Measurements from ENCODE around the gene PREX1. TPM values are rescaled to one million over a fixed set of nuclear protein-coding genes. Genes with fewer than 3 reads are reported as not detected.

Gene PREX1
- total RNA-seq, 1 experiment from 2014 or later: not detected

GRCh38 chr20:48749437-48749836 is 78.4 kb downstream of the PREX1 start:
- TF ChIP-seq, protein P1, sequence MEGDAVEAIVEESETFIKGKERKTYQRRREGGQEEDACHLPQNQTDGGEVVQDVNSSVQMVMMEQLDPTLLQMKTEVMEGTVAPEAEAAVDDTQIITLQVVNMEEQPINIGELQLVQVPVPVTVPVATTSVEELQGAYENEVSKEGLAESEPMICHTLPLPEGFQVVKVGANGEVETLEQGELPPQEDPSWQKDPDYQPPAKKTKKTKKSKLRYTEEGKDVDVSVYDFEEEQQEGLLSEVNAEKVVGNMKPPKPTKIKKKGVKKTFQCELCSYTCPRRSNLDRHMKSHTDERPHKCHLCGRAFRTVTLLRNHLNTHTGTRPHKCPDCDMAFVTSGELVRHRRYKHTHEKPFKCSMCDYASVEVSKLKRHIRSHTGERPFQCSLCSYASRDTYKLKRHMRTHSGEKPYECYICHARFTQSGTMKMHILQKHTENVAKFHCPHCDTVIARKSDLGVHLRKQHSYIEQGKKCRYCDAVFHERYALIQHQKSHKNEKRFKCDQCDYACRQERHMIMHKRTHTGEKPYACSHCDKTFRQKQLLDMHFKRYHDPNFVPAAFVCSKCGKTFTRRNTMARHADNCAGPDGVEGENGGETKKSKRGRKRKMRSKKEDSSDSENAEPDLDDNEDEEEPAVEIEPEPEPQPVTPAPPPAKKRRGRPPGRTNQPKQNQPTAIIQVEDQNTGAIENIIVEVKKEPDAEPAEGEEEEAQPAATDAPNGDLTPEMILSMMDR (IDR thresholded peaks at IDR 0.05; ENCODE audit: unreplicated experiment): no peak
- no peaks in the 10 kb centered on the region for H3K4me1 Mint-ChIP-seq (ENCODE audit: insufficient read depth, unreplicated experiment)
- peaks cover 25% of the 10 kb centered on the region for H3K27me3 Mint-ChIP-seq (ENCODE audit: insufficient read depth, unreplicated experiment)
- intact Hi-C loops (cut with micrococcal nuclease): no loop called here
- H3K4me3 Mint-ChIP-seq (ENCODE audit: unreplicated experiment): no peak overlapping the region
- ChIA-PET POLR2A (no interaction called here), CTCF (interaction anchor here (0.6 kb wide), 1 partner anchor 1086 kb away, joined by 3 read pairs; no protein-coding TSS in a partner anchor)
- BruUV-seq (replicated peaks): no TSS peak
- no peak for DNase-seq (ENCODE audit: unreplicated experiment)
- H3K9me3 Mint-ChIP-seq (ENCODE audit: unreplicated experiment): no peaks in the 10 kb centered on the region
- H3K36me3 Mint-ChIP-seq (ENCODE audit: insufficient read depth, unreplicated experiment): no peaks in the 10 kb centered on the region
- H3K27ac Mint-ChIP-seq (ENCODE audit: low read depth, unreplicated experiment): no peak overlapping the region

DNA sequence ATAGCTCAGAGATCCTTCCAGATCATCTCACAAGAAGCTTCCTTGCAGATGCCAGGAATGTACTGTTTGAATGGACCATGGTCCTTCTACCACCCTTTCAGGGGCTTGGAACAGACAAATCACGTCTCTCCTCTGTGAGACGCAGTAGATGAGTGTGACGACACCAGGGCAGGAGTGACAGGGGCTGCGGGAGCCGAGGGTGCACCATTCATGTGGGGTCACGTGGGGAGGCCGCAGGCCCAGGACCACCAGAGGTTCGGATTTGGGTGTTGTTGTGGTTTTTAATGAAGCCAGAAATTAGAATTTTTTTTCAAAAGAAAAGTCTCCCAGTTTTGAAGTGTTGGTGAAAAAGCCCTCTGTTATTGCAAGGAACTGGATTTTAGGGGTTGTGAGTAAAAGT is 79.2 kb downstream of the PREX1 start:
- Mint-ChIP-seq H3K4me3 (ENCODE audit: unreplicated experiment) (no peak overlapping the region), H3K36me3 (ENCODE audit: insufficient read depth, unreplicated experiment) (no peaks in the 10 kb centered on the region), H3K27me3 (ENCODE audit: insufficient read depth, unreplicated experiment) (peaks cover 29% of the 10 kb centered on the region), H3K27ac (ENCODE audit: low read depth, unreplicated experiment) (no peak overlapping the region), H3K9me3 (ENCODE audit: unreplicated experiment) (no peaks in the 10 kb centered on the region), H3K4me1 (ENCODE audit: insufficient read depth, unreplicated experiment) (no peaks in the 10 kb centered on the region)
- TF ChIP-seq, protein P1 (IDR thresholded peaks at IDR 0.05; ENCODE audit: unreplicated experiment): no peak
- DNase-seq (ENCODE audit: unreplicated experiment): no peak
- ChIA-PET POLR2A (no interaction called here), CTCF (interaction anchor here (0.6 kb wide), 1 partner anchor 125 kb away, joined by 3 read pairs; no protein-coding TSS in a partner anchor)
- intact Hi-C loops (cut with micrococcal nuclease): no loop called here
- no TSS peak for BruUV-seq (replicated peaks)

- no peaks in the 10 kb centered on the region for H3K36me3 Mint-ChIP-seq (ENCODE audit: insufficient read depth, unreplicated experiment)
- no peak overlapping the region for H3K4me3 Mint-ChIP-seq (ENCODE audit: unreplicated experiment)
- TF ChIP-seq, protein P1 (IDR thresholded peaks at IDR 0.05; ENCODE audit: unreplicated experiment): no peak
- H3K4me1 Mint-ChIP-seq (ENCODE audit: insufficient read depth, unreplicated experiment): no peaks in the 10 kb centered on the region
- intact Hi-C loops (cut with micrococcal nuclease): no loop called here
- no peak overlapping the region for H3K27ac Mint-ChIP-seq (ENCODE audit: low read depth, unreplicated experiment)
- H3K27me3 Mint-ChIP-seq (ENCODE audit: insufficient read depth, unreplicated experiment): peaks cover 35% of the 10 kb centered on the region
- DNase-seq (ENCODE audit: unreplicated experiment): no peak
- no peaks in the 10 kb centered on the region for H3K9me3 Mint-ChIP-seq (ENCODE audit: unreplicated experiment)
- no TSS peak for BruUV-seq (replicated peaks)
- POLR2A ChIA-PET: interaction anchor here (0.6 kb wide), 1 partner anchor 18 kb away, joined by 3 read pairs; no protein-coding TSS in a partner anchor
- CTCF ChIA-PET: interaction anchor here (0.6 kb wide), 2 partner anchors 96 to 126 kb away, joined by 3 read pairs; no protein-coding TSS in a partner anchor
Measured at GRCh38 chr20:48747840-48748414, 79.9 kb downstream of the PREX1 start.

- Mint-ChIP-seq H3K36me3 (ENCODE audit: insufficient read depth, unreplicated experiment) (no peaks in the 10 kb centered on the region), H3K4me3 (ENCODE audit: unreplicated experiment) (no peak overlapping the region), H3K27me3 (ENCODE audit: insufficient read depth, unreplicated experiment) (peaks cover 42% of the 10 kb centered on the region), H3K9me3 (ENCODE audit: unreplicated experiment) (no peaks in the 10 kb centered on the region), H3K4me1 (ENCODE audit: insufficient read depth, unreplicated experiment) (no peaks in the 10 kb centered on the region), H3K27ac (ENCODE audit: low read depth, unreplicated experiment) (no peak overlapping the region)
- DNase-seq (ENCODE audit: unreplicated experiment): no peak
- BruUV-seq (replicated peaks): no TSS peak
- TF ChIP-seq, protein P1 (IDR thresholded peaks at IDR 0.05; ENCODE audit: unreplicated experiment): no peak
- ChIA-PET CTCF (no interaction called here), POLR2A (no interaction called here)
- intact Hi-C loops (cut with micrococcal nuclease): no loop called here
Measured at GRCh38 chr20:48745330-48745729, 82.5 kb downstream of the PREX1 start.
